ENCODE data around the gene VDR.

GRCh38 chr12:47811072-47811396, 93.8 kb downstream of the VDR start:
- TF ChIP-seq POLR2A (IDR thresholded peaks at IDR 0.05; ENCODE audit: low read length) (no peak), GATA1 (IDR thresholded peaks at IDR 0.05; ENCODE audit: low read depth, low read length) (no peak)

Measured in erythroblast (primary cell).